ENCODE data around the gene ST6GALNAC6.
"Not testable (repeated sequence)": the region's sequence is repeated elsewhere in the genome, so short reads cannot be mapped to it uniquely, and the experiment has no call there.

ST6GALNAC6 gene

GRCh38 chr9:127871531-127871930, 27.9 kb downstream of the ST6GALNAC6 start:
- no peak for DNase-seq

DNA sequence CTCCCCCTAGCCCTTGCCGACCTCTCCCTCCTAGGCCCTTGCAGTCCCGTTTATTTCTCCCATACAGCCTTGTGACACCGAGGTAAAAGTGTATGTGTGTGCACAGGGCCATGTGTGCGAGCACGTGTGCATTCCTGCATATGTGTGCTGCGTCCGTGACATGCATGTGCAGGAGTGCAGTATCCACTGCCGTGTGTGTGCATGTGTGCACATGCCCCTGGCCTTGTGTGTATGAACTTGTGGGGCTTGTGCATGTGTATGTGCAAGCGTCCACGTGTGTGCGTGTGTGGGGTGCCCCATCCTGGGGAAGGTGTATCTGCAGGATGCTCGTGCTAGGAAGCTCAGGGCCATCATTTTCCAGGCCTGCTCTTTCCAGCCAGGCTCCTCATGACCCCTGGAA, 28.5 kb downstream of the ST6GALNAC6 start:
- no peak for DNase-seq

- DNase-seq: not testable (repeated sequence)
These were observed 29.3 kb downstream of the ST6GALNAC6 start for GRCh38 chr9:127870153-127870491.

DNA sequence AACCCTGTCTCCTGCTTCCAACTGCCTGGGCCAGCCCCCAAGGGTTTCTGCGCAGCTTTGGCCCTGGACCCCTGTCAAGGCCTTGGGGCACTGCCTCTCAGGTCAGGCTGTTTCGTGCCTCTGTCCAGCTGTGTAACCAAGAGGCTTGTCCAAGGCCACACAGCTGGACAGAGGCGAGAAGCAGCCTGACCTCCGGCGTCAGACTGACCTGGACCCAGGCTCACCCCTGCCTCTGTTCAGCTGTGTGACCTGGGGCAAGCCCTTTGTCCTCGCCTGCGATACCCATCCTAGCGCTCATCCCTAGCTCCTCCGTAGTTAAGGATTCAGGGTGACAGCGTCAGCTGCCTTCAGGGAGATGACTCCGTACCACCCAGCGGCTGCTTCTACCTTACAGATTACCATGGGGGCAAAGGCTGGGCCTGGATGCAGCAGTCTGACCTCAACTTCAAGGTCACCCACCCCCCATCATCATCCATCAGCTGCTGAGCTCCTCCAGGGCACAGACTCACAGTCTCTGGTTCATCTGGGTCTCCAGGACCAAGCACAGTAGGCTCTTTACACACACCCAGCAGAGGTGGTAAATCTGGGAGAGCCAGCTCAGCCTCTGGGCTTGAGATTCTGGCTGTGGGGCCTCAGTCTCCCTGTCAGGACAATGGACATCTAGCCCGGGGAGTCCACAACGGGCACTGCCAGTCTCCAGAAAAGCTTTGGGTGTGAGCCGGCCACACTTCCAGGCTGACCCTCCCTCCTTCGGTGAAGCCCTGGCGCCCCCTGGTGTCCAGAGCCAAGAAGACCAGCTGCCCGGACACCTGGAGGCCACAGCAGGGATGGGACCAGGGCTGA, 29.9 kb downstream of the ST6GALNAC6 start:
- peak; percentile 71 for DNase-seq

- DNase-seq: no peak
These were observed 31.0 kb downstream of the ST6GALNAC6 start for GRCh38 chr9:127868278-127868902.

GRCh38 chr9:127867356-127868277, 31.8 kb downstream of the ST6GALNAC6 start:
- DNase-seq: no peak

DNA sequence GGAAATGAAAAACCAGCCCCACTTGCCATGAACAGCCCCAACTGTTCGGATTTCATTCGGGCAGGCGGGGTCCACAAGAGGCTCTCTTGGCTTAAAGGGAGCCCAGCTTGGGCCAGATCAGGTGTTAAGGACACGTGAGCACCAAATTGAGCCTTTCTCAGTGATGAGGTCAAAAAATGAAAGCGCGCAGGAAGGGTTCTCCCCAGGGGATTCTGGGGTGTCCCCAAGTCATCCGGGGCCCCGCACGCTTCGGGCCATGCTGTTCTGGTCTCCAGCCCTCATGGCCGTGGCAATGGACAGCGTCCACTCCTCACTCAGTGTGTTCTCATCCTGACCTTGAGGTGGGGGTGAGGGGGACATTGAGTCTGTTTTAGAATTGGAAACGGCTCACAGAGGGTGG, 32.9 kb downstream of the ST6GALNAC6 start:
- DNase-seq: no peak

DNA sequence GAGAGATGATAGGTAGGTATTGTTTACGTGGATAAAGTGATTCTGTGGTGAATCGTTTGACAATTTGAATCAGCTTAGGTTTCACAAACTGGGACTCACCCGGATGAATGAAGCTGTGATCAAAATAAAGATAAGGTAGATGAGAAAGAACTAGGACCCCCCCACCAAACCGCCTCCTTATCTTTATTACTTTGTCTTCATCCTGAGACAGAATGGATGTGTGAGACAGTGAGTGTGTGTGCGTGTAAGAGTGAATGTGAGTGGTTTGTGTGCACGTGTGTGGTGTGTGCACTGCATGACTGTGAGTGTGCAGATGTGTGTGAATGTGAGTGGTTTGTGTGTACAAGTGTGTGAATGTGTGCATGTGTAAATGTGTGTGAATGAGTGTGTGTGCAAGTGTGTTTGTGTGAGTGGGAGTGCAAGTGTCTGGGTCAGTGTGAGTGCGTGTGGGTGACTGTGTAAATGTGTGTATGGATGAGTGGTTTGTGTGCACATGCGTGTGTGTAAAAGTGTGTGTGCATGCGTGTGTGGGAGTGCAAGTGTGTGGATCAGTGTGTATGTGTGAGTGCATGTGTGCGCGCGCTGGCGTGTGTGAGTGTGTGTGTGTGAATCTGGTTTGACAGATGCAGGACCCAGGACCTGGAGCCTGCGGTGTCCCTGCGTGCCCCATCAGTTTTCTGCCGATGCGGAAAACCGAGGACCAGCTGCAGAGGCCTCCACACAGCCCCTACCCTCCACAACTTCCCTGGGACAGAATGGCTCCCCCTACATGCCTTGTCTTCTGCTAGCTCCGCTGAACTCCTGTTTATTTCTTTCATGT, 33.5 kb downstream of the ST6GALNAC6 start:
- no peak for DNase-seq

- DNase-seq: no peak
These were observed 36.2 kb downstream of the ST6GALNAC6 start for GRCh38 chr9:127863191-127863621.

DNA sequence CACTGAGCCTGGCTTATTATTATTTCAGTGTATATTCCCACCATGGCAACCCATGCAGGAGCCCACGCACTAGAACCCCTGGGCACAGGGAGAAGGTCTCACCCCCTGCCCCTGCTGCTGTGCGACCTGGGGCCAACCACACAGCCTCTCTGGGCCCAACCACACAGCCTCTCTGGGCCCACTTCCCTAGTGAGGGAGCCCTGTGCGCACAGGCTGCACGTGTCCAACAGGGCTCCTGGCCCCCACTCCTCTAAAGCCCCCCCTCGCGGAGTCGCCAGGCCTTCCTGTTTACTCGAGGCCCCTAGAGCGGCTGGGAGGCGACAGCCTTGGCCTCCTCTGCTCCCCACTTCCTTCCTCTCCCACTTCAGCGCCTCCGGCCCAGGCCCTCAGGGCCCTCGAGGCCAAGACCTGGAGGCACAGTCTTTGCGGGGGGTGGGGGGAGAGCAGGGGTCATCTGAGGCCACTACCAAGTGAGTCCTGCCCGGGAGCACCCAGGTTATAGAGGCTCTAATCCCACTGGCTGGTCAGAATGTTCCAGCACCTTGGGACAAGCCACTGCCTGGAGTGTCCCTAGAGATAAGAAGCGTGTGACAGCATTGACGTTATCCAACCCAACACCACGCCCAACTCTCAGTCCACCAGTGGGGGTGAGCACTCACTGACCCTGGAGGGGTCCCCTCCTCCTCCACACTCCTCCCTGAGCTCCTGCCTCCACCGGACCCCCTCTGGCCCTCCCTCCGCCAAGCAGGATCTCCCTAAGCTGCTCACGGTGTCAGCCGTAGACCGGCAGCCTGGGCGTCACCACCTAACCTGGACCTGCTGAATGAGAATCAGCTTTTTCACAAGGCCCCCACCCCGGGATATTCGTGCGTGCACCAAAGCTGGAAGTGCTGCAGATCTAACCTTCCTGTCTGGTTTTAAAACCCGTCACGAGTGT, 37.1 kb downstream of the ST6GALNAC6 start:
- DNase-seq: no peak

- no peak for DNase-seq
These were observed 38.6 kb downstream of the ST6GALNAC6 start for GRCh38 chr9:127860779-127861178.

DNA sequence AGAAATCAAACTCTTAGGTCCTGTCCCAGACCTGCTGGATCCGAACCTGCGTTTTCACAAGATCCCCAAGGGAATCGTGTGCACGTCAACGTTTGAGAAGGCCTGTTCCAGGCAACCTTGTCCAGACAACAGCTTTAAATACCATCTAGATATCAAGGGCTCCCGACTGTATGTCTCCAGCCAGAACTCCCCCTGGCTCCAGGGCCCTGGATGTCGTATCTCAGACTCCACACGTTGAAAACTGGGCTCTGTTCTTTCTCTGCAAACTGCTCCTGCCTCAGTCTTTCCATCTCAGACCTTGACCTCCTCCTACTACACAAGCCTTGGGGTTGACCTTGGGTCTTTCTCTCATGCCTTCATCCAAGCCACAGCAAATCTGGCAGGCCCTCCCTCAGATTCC, 39.1 kb downstream of the ST6GALNAC6 start:
- DNase-seq: no peak

- no peak for DNase-seq
These were observed 41.3 kb downstream of the ST6GALNAC6 start for GRCh38 chr9:127858041-127858512.

DNA sequence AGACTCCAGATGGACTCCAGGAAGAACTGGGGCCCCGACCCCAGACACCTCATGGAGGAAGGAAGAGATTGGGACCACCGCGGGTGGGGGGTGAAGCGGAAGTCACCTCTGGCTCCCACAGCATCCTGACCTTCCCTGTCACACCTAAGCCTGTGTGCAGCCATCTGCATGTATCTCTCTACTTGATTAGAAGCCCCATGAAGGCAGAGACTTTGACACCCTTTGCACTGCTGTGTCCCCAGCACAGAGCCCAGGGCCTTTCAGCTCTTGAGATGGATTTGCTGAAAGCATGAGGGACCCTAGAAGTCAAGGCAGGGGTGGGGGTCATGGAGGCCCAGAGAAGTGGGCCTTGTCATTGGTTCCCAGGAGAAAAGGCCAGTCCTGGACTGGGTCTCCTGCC, 42.1 kb downstream of the ST6GALNAC6 start:
- no peak for DNase-seq

DNA sequence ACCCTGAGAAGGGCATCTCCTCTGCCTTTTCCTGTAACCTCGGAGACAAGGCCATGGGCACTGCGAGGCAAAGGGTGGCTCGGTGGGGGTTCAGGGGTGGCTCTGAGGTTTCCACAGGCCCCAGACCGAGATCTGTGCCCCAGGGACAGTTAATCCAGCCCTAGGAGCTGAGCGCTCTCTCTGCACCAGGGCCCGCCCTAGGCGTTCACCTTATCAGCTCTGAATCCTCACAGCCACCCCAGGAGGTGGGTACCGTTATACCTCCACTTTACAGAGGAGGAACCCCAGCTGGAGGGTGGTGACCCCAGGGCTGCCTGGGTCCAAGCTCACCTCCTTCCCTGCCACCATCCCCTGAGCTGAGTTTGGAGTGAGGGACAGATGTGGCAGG, 42.7 kb downstream of the ST6GALNAC6 start:
- no peak for DNase-seq

DNA sequence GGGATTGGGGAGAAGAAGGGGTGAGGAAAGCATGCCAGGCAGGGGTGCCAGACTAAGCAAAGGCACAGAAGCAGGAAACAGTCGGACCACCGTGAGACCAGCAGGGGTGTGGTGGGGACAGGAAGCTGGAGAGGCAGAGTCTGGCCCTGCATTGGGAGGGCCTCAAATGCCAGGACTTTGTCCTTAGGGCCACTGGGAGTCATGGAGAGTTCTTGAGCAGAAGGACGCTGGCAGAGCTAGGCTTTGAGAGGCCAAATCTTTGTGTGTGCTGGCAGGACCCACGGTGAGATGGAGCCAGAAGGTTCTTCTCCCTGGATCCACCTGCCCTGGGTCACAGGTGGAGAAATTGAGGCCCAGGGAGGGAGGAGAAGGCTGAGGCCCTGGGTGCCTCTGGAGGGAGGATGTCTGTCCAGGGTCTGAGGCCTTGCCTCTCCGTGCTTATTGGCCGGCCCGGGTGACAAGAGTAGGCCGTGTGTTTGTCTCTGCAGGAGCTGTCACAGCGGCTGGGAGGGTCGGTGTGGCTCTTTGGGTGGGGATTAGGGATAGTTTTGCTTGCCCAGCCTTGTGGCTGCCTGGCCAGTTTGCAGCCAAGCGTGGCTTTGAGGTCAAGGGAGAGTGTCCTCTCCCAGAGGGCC, 43.2 kb downstream of the ST6GALNAC6 start:
- DNase-seq: no peak

DNA sequence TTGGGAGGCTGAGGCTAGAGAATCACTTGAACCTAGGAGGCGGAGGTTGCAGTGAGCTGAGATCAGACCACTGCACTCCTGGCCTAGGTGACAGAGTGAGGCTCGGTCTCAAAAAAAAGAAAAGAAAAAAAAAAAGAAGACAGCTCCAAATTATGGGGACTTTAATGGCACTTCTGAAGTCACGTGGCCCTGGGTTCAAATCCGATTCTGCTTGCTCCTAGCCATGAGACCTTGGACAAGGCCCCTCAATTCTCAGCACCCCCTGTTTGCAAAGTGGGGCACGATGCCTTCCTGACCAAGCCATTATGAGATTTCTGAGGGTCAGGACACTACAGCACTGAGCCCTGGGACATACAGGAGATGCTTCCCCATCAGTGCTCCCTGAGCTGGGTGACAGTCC, 43.9 kb downstream of the ST6GALNAC6 start:
- no peak for DNase-seq

- DNase-seq: no peak
These were observed 44.4 kb downstream of the ST6GALNAC6 start for GRCh38 chr9:127854960-127855359.

- no peak for DNase-seq
These were observed 45.1 kb downstream of the ST6GALNAC6 start, which contains the start of gene ENG for GRCh38 chr9:127854184-127854806. ENG (minus strand) TSS chr9:127854658; CDS start chr9:127854355, 303 bp downstream.
